ENCODE results near the gene SRXN1. TPM values are rescaled to one million over a fixed set of nuclear protein-coding genes. Genes with fewer than 3 reads are reported as not detected.
A peak's percentile ranks its signal among the peaks of the same experiment; 100 is the strongest.

SRXN1 gene
- polyA plus RNA-seq, 1 experiment: 64.6 TPM

GRCh38 chr20:658202-658601, 5.2 kb upstream of the SRXN1 start:
- TF ChIP-seq CTCF (IDR thresholded peaks at IDR 0.05; ENCODE audit: low read depth, low read length): no peak
- Histone ChIP-seq H3K27me3 (ENCODE audit: control insufficient read depth, insufficient read depth, low read length) (peaks cover 26% of the 10 kb centered on the region), H3K4me3 (ENCODE audit: low read depth, low read length) (no peak overlapping the region), H3K27ac (ENCODE audit: low read depth, low read length) (no peak overlapping the region), H3K9me3 (ENCODE audit: control insufficient read depth, insufficient read depth, low read length) (no peaks in the 10 kb centered on the region; the same call in 1 of the 2 replicates)
- POLR2A ChIA-PET: no interaction called here
- CTCF ChIA-PET: interaction anchor here (1.0 to 2.0 kb wide), 3 partner anchors 9 to 81 kb away, joined by 3 to 11 read pairs (median 7); no protein-coding TSS in a partner anchor
- DNase-seq (ENCODE audit: low read depth, low spot score): no peak

- TF ChIP-seq CTCF (IDR thresholded peaks at IDR 0.05; ENCODE audit: low read depth, low read length): no peak
- DNase-seq (ENCODE audit: low read depth, low spot score): no peak
- POLR2A ChIA-PET: no interaction called here
- CTCF ChIA-PET: interaction anchor here (2.8 to 3.4 kb wide), 2 partner anchors 10 to 11 kb away, joined by 11 to 21 read pairs; no protein-coding TSS in a partner anchor
- Histone ChIP-seq H3K27me3 (ENCODE audit: control insufficient read depth, insufficient read depth, low read length) (peaks cover 7% of the 10 kb centered on the region), H3K4me3 (ENCODE audit: low read depth, low read length) (no peak overlapping the region), H3K27ac (ENCODE audit: low read depth, low read length) (no peak overlapping the region), H3K9me3 (ENCODE audit: control insufficient read depth, insufficient read depth, low read length) (no peaks in the 10 kb centered on the region)
These were observed 3.0 kb upstream of the SRXN1 start for GRCh38 chr20:655726-656624.

- ChIA-PET CTCF (interaction anchor here (3.4 kb wide), 1 partner anchor 9 kb away, joined by 21 read pairs; no protein-coding TSS in a partner anchor), POLR2A (no interaction called here)
- TF ChIP-seq CTCF (IDR thresholded peaks at IDR 0.05; ENCODE audit: low read depth, low read length): no peak
- no peak overlapping the region for H3K27ac ChIP-seq (ENCODE audit: low read depth, low read length)
- H3K9me3 ChIP-seq (ENCODE audit: control insufficient read depth, insufficient read depth, low read length): no peaks in the 10 kb centered on the region
- DNase-seq (ENCODE audit: low read depth, low spot score): no peak
- no peak overlapping the region for H3K4me3 ChIP-seq (ENCODE audit: low read depth, low read length)
- H3K27me3 ChIP-seq (ENCODE audit: control insufficient read depth, insufficient read depth, low read length): peaks cover 2% of the 10 kb centered on the region
These were observed 1.4 kb upstream of the SRXN1 start for GRCh38 chr20:654417-654750.

- DNase-seq (ENCODE audit: low read depth, low spot score): no peak
- CTCF ChIA-PET: interaction anchor here (3.4 kb wide), 1 partner anchor 8 kb away, joined by 21 read pairs; no protein-coding TSS in a partner anchor
These were observed 803 bp upstream of the SRXN1 start for GRCh38 chr20:653590-654416.

More at GRCh38 chr20:653590-654416, 803 bp upstream of the SRXN1 start:
- Histone ChIP-seq H3K27ac (ENCODE audit: low read depth, low read length) (peak overlapping the region; percentile 57), H3K9me3 (ENCODE audit: control insufficient read depth, insufficient read depth, low read length) (no peaks in the 10 kb centered on the region), H3K27me3 (ENCODE audit: control insufficient read depth, insufficient read depth, low read length) (peaks cover 2% of the 10 kb centered on the region), H3K4me3 (ENCODE audit: low read depth, low read length) (peak overlapping the region; percentile 60)
- no peak for TF ChIP-seq CTCF (IDR thresholded peaks at IDR 0.05; ENCODE audit: low read depth, low read length)
- POLR2A ChIA-PET: no interaction called here

Measured in AG04450 (cell line).